ENCODE measurements around the gene MAML2.

Gene MAML2

DNA sequence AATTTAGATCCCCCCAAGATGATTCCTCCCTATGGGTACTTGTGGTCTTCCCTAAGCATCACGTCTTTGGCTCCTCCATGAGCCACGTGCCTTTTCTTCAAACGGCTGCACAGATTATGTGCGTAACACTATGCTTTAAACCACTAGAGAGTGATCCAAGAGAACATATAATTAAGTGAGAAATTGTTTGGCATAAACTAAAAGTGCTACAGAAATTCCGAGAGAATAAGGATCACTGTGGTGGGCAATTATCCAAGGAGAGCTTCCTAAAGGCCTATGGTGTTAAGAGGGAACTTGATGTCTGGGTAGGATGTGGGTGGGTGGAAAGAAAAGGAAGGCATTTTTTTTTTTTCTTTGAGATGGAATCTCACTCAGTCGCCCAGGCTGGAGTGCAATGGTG is 110.9 kb downstream of the MAML2 start:
- no peak for DNase-seq

DNA sequence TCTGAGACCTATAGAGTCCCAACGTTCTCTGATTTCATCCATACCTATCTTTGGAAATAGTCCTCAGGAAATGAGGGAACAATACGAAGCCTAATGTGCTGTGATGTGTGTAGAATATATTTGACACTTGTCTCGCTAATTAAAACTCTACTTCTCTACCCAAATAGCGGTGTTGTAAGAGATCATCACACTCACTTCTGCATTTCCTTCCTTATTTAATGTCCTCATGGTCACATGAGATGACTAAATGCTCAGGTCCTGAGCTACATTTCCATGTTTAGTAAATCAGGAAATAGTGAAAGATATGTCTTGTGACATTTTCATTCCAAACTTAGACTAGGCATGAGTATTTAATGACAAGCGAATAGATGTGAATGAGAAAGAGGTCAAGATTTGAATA is 112.3 kb downstream of the MAML2 start:
- DNase-seq, result no peak

DNA sequence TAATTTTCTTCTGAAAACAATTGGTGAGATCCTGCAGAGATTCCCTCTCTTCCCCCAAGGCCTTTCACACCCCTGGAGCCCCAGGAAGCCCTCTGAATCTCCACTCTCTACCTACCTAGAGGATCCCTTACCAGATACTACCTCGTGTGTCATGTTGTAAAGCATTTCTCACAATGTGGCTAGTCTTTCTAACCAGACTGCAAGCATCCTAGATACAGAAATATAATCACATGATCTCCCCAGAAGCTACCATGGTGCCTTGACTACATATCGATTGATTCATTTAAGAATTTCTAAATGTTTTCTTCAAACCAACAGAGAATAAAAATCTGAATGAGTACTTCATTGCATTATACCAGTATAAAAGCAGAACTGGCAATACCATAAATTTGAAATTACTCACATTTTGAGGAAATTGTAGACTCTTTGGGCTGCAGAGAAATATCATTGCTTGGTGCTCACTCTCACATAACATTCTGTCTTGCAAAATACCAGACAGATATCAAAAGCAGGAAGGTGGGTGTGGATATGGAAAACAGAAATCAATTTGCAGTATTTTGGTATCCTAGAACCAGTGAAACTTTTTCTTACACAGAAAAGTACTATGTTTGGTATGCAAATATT is 113.5 kb downstream of the MAML2 start:
- no peak for DNase-seq

DNA sequence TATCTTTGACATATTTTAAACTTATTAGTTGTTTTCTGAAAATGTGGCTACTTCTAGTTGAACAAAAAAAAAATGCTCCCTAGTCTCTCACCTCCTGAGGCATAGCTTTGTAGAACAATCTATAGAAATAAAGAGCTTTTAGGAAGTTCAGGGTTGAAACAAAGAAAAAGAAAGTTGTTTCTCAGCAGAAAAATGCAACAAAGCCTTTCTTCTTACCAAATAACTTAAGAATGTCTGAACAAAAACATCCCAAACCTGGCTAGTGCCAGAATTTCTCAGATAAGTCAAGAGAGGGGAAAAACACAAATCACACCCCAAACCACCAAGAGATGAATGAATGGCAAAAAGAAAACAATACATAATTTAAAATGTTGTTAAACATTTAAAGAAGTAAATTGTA is 114.1 kb downstream of the MAML2 start:
- no peak for DNase-seq

DNA sequence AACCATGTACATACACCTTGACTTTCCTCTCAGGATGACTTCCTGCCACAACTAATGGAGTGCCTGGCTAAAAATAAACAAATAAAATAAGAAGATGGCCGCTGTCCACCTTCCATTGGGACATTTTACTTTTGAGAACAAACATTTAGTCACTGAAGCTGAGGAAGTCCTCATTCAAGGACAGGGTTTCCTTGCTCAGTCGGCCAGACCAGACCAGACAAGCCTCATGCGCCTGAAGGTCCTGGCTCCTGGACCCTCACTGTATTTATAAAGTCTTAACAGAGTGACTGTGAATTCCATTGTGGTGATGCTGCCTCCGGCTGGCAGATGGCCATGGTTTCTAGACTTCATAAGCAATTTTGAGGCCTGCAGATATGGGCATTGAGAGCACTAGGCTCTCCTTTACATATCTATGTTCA is 114.5 kb downstream of the MAML2 start:
- DNase-seq, result no peak

DNA sequence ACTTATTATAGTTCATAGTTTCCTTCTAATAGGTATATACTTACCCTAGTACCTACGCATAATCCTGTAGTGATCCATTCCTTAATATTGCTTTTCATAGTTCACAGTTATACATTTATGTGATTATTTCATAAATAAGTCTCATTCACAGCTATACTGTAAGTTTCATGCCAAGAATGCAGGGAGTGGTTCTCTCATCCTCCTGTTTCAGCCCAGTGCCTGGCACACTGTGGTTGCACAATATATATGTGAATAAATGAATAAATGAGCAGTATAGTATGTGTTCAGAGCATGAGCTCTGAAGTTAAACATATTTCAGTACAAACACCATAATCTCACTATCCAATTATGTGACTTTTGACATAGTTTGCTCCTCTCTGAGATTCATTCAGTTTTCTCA is 115.8 kb downstream of the MAML2 start:
- no peak for DNase-seq

DNA sequence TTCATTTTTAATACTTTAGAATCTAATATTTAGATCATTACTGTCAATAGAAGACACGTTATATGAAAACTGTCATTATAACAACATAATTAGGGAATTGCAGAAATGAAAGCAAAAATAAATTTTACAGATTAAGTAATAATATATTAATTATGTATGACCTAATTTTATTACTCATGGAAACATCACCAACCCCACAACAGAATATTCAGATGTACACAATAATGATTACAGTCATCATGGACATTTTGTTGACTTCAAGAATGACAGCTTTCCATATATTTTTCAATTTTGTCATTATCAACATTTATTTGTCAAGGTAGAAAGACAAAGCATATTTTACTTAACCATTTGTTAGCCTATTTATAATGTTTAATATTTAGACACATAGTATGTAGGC is 119.9 kb downstream of the MAML2 start:
- no peak for DNase-seq

DNA sequence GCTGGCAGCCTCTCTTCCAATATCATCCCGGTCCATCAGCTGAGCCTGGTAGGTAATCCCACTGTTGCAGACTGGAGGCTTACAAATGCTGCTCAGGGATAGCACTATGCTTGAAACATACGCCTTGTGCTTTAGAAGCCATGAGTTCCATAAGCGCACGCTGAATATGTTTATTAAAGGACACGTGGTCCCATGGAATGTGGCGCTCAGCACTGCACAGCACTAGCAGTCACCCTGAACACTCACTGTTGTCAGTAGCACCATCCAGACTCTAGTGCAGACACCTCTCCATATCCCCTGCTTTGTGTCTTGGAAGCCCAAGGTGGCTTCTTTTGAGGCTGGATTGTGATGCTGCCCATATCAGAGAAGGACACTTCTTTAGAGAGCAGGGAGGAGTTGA is 120.9 kb downstream of the MAML2 start:
- DNase-seq, result no peak

DNA sequence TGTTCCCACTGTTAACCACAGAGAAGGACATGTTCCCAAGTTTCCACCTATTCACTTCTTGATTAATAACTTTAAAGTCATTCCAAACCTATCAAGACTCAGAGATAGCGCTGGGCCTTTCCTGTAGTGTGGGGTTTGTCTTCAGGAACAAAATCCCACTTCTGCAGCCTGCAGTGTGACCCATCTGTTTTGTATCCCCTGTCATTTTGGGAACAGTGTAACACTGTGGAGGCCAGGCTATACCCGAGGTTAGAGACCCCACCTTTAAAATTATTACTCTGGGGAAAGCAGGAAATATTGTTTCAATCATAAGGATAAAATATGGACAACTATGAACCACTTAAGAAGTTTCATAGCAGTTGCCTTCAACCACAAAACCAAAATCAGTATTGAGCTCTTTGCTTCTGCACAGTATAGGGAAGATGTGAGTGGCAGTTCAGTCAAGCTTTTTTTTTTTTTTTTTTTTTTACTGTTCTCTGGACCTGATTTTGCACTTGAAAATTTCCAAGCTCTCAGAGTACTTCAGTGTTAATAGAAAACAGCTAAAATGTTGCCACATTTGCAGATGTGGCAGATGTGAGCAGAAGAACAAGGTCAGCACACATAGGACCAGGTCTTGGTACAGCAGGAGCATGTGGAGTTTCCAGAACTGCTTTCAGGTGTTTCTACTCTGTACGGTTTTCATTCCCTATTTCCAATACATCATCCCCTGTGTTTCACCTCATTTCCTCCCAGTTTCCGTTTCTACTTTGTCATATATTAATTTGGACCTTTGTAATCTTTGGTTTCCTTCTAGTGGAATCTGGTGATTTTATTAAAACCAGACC is 121.5 kb downstream of the MAML2 start:
- DNase-seq, result no peak

DNA sequence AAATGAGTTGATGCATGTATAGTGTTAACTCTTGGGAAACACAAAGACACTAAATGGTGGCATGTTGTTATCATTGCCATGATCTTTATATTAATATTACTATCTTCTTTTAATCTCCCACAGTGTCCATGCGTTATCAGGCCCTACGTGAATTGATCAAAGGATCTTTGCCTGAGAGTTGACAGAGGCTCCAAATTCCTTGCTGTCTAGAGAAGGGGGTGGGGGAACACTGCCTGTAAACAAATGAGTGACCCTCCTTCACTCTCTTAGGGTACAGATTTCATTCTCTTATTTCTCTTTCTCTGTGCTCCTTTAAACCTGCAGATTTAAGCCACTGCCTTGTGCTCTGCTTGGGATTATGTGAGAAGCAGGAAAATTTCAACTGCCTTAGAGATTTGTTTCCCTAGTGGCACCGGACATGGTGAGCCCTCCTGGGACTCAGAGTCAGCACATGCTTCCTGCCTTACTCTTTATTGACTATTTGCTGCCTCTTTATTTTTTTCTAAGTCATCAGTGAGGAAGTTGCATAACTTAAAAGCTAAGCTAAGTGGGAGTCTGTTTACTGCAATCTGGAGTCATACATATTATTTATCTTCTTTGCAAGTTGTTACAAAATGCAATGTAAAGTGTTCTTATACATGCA is 122.9 kb downstream of the MAML2 start:
- no peak for DNase-seq

DNA sequence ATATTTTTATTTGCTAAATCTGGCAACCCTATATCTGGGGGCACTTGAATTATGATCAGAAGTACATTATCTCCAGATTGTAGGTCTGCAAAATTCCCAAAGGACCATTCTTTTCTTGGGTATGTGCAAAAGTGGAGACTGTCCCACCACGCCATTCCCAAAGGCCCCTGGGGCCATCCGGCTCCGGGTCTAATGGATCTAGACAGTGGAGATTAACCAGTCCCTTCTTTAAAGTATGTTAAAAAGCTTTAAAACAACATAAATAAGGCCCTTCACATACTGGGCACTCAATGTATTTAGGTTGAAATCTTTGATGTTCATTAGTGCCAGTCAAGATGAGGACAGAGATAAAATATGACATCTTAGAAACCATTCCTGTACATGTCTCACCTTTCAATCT is 124.1 kb downstream of the MAML2 start:
- no peak for DNase-seq

DNA sequence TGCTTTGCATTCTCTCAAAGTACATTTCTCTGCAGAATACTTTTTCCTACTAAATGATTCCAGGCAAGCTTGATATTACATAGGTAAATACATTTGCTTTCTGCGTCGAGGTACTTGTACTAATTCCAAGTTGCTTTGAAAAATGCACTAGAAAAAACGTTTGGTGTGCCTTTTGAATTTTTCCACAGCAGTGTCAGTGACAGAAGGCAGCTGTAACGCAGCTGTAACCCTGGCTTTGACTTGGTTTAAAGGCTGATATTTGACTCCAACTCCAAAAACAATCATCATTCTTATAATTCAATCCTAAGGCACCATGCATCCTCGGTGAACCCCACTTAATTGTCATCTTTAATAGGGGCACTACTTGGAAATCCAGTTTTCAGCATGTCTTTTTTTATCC is 125.0 kb downstream of the MAML2 start:
- DNase-seq, result no peak

DNA sequence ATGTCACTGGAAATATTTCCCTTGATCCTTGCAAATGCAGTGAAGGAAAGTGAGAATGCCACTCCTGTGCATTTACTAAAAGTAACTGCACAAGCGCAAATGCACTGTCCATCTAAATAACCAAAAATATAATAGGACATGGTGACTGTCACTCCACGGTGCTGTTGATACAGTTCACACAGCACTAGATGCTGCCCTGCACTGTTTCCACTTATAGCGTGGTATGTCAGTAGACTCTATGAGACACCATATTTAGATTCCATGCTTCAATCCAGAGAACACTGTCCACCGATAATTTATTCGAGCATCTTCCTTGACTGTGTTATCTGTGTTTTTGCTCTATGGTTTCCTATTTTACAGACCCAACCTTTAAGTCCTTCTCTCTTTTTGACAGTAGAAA is 125.8 kb downstream of the MAML2 start:
- DNase-seq, result no peak

DNA sequence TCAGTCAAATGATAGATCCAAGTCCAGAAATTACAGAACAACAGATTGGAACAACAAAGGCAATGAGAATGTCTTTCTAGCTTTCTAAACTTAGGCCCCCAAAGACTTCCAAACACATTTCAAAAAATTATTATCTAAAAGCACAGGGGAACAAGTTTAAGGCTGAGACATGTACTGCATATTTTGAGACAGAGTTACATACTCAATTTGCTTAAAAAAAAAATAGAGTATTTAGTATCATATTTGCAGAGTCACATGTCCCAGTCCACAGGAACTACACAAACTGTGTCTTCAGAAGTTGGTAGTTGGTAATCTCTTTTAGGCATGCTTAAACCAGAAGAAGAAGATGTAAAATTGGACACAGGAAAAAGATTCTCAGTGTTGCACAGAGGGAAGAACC is 127.2 kb downstream of the MAML2 start:
- no peak for DNase-seq

DNA sequence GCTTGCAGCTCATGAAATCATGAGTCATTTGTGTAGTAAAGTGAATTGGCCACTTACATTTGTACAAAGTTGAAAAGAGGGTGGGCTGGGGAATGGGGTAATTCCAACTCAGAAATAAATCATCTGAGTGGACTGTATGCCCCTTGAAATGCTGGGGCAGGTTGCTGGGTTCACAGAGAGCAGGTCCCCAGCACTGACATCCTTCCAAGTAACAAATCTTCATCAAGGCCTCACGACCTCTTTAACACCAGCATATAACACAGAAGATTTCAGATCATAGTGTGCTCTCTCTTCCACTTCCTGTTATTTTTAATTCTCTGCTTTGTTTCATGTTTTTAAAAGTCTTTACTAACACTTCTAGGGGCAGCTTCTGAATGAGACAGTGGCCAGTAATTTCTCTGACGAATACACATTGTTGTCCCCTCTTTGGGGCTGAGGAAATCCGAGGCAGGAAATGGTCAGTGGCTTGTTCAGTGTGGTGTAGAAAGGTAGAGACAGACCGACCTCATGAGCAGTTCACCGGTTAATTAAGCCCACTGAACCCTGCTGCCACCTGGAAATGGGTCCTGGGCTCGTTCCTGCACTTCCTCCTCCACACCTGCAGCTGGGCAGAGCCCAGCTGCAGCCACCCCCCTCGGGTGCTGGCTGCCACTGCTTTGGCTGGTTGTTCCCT is 127.7 kb downstream of the MAML2 start:
- no peak for DNase-seq

DNA sequence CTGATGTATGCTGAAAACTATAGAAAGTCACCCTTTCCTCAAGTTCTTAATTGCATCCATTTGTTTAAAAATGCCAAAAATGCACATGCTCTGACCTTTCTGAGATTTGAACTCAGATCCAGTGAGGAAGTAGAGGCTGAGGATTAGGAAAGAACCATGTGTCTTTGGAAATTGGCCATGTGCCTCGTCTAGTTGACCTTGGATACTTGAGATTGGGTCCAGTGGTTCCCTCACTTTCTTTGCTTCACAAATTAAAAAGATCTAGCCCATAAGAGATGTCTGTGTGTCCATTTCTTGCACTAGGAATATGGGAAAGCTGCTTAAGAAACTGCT is 128.3 kb downstream of the MAML2 start:
- DNase-seq, result no peak

DNA sequence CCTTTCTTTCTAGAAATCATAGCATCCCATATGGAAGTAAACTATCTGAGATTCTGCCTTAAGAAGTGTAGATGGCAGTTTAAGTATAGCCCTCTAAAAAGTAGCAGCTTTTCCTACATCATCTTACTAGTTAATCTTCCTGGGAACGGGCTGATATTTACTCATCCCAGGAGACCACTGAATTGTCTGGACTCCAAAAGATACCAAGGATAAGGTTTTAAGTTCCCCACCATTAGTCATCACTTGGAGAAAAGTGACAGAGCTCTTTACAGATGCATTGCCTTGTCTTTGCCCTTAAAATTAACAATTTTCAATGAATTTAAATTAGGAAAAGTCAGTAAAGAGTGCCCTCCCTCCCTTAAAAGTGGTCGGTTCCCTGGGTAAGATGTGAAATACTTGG is 129.5 kb downstream of the MAML2 start:
- no peak for DNase-seq

DNA sequence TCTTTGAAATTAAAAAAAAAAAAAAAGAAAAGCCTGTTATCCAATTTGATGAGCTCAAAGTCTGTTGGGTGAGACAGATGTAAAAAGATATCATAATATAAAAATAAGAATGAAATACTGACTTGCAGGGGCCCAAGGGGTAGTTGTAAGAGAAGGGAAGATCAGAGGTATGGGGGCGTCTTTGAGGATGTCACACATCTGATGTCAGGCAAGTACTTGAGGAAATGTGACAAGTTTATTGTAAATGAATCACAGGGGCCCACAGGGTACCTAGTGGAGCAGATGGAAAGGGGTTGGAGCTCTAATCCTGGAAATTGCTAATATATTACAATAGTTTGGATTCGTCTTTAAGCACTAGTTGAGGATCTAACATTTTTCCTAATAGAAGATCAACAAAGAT is 131.6 kb downstream of the MAML2 start:
- DNase-seq, result no peak

DNA sequence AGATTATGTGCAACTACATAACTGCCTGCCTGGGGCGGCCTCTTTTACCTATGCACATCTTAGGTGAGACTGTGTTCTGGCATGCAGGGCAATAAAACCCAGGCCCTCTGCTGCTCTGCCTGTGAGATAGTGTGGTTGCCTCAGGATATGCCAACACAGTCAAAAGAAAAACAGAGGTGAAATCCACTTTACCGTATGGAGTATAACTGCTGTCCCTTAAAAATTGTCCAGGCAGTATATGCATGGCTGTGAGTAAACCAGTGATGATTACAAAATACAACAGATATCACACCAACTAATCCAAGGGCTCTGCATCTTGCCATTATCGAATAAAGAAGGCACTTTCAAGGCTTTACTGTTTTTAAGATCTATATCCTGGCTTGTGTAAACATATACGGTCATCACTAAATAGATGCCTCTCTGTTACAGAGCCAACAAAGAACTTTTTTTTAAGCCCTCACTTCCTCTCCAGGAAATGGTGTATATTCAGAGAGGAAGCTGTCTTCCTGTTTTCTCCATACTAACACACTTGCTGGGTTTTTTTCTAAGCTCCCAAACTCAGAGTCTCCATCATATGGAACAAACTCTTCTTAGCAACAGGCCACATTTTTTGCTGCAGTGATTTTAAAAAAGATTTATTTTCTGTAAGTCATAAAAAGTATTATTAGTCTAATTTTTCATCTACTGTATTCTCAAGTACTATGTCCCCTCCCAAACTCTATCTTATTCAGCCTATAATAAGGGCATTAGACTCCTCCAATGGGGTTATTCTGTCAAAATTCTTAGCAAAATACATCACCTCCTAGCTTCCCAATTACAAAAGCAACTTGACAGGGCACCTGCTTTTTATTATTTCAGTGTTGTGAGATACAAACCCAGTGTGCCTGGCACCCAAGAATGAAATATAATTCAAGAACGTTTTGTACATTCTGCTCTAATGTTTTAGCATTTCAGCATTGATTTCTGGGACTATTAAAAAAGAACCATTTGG is 135.2 kb downstream of the MAML2 start:
- DNase-seq, result peak; percentile 35

DNA sequence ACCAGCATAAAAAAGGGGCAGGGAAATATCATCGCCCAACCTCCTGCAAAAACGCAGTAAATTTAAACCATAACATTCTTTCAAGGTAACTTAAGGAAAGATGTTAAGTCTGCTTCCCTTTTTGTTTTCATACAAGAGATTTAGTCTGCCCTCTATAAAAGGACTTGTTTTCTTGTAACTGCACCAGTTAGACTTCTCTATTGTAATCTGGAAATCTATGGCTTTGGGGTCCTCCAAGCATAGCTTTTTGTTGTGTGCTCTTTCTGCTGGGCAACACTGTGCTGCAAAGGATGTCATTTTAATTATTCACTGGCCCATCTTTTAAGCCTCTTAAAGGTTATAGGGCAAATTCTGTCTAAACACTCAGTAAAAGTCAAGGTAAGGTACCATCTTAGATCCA is 136.0 kb downstream of the MAML2 start:
- no peak for DNase-seq

DNA sequence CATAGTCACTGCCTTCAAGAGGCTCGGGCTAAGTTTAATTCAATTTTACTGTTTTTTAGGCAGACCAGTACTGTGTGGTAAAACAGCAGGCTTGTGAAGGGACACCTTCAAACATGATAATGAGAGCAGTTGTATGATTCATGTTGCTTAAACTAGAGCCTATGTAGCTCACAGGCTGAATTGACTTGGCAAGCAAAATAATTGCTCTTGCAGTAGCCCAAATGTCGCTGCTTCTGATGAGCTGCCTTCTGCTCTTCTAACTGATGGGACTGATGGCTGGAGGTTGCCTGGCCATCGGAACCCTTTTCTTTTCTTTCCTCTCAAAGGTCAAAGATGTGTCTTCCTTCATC is 137.6 kb downstream of the MAML2 start:
- no peak for DNase-seq

DNA sequence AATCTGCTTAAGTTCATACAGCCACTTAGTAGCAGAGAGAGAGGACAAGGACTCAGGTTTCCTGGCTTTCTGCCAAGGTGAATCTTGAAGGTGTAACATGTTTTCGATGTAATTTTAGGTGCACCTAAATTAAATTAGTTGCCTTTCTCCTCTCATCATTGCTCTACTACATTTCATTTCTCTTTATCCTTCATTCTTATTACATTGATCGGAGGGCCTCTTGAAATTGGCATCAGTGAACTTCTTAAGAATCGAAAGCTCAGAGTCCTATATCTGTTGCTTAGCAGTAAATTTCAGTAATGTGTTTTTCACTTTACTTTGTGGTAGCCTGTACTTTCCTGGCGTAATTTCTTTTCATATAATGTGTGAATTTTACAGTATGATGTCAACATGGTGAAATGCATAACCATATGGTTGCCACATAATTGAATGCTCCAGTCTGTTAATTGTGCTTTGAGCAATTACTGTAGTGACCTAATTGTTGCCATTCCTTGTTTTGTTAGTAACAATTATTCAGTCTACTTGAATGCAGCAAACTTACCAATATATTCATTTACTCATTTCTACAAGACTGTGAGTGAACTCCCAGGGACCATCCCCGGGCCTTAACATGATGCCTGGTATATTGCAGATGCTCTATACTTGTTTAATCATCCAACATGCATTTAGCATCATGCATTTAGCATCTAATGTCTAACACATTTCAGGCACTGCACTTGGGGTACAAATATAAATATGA is 138.1 kb downstream of the MAML2 start:
- DNase-seq, result no peak

All from NCI-H526 treated with DMSO at 0.1 percent for 48 hours (cell line).